Loucy (cell line): ENCODE measurements around the gene HIC1.

Experiments used
- CTCF ChIP-seq: fragments of 200-600 bp; sonication (generic); conservative IDR thresholded peaks from 2 replicates; pipeline ENCODE4 v1.5.1; 2014; ENCODE audit warnings: mild to moderate bottlenecking, antibody characterized with exemption, low read length
- EZH2phosphoT487 ChIP-seq: fragments of 200-600 bp; IDR thresholded peaks from 2 replicates; pipeline ENCODE4 v1.6.1; 2018; ENCODE audit warnings: antibody characterized with exemption, mild to moderate bottlenecking, moderate library complexity, borderline replicate concordance

- no peak for TF ChIP-seq CTCF
- no peak for TF ChIP-seq EZH2phosphoT487
These were observed 27.2 kb upstream of the HIC1 start for GRCh38 chr17:2027528-2028233.
